ENCODE measurements around the gene CAMK4. TPM values are rescaled to one million over a fixed set of nuclear protein-coding genes. Genes with fewer than 3 reads are reported as not detected.

The CAMK4 gene
- total RNA-seq, 8 experiments from 2014 or later: 0.24 to 12.1 (median 8.7) TPM

DNA sequence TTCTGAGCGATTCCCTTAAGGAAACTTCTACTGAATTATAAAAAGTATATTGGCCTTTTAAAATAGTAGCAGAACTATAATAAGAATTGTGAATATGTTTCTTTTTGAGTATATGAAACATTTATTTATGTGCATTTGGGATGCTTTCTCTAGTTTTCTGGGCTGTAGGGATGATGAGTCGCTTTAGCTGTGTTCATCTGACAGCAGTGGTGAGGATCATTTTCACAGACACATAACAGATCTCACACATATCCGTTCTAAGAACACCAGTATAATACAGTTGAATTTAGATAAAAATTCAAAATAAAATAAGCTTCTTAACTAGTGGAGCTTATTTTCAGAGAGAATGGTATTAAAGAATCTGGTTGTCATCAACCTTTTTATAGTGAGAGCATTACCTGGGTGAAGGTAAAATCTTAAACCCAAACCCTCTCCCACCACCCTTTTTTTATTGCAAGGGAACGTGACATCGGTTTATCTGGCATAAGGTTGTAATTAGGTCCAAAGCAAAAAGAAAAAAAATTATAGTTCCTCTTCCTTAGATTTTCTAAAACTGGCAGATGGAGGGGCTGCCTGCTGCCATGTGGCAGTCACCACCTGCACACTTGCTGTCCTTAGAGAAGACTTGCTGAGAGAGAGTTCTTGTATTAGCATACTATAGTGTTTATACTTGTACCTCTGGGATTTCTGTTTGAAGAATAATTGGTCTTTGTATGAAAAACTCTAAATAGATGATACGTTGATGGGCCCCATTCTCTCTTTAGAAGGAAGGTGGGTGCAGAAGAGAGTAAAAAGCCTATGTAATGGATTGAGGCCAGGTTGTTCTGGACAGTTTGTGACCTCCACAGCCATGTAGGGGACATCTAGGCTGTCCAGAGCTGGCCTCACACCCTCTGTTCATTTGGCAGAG is 86.8 kb downstream of the CAMK4 start:
- in situ Hi-C loops (cut with MboI; ENCODE audit: low pct_unique_long_range_greater_than_20kb in 2 of 9, low sequenced_read_pairs in 9 of 9, unreplicated experiment in 9 of 9): no loop called here
- 11 to 93% (median 80%) methylated on average over 1 to 6 of the region's 6 CpGs; no CpG with 5 or more reads in 1 of the 10 experiments for WGBS, 10 experiments
- no peaks in the 10 kb centered on the region for H3K4me1 ChIP-seq (replicated peaks in 1 of 2)
- no peak for ATAC-seq (replicated peaks in 6 of 8)
- H3K4me3 ChIP-seq: no peak overlapping the region
- no peak overlapping the region for H3K27ac ChIP-seq

DNA sequence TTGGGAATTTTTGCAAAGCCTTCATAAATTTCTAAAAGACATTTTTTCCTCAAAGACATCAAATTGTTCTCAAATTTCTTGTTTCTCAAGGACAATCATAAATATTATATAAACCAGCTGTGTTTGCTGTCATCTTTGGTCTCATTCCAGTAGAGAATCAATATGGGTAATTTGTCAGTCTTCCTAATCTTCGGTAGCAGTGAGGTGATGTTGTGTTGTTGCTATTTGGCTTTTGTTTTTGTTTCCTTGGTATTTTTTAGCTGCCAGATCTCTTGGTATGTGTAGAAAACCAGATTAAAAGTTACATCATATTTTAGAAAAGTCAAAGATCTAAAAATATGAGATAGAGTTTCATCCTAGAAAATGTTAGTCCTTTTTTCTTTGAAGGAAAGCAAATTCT is 87.5 kb downstream of the CAMK4 start:
- H3K4me3 ChIP-seq: no peak overlapping the region
- in situ Hi-C loops (cut with MboI; ENCODE audit: low pct_unique_long_range_greater_than_20kb in 2 of 9, low sequenced_read_pairs in 9 of 9, unreplicated experiment in 9 of 9): no loop called here
- 0 to 100% (median 100%) methylated on average over 1 of the region's 1 CpG; no CpG with 5 or more reads in 3 of the 10 experiments for WGBS, 10 experiments
- no peak for ATAC-seq (replicated peaks in 6 of 8)
- H3K4me1 ChIP-seq (replicated peaks in 1 of 2): no peaks in the 10 kb centered on the region
- no peak overlapping the region for H3K27ac ChIP-seq

DNA sequence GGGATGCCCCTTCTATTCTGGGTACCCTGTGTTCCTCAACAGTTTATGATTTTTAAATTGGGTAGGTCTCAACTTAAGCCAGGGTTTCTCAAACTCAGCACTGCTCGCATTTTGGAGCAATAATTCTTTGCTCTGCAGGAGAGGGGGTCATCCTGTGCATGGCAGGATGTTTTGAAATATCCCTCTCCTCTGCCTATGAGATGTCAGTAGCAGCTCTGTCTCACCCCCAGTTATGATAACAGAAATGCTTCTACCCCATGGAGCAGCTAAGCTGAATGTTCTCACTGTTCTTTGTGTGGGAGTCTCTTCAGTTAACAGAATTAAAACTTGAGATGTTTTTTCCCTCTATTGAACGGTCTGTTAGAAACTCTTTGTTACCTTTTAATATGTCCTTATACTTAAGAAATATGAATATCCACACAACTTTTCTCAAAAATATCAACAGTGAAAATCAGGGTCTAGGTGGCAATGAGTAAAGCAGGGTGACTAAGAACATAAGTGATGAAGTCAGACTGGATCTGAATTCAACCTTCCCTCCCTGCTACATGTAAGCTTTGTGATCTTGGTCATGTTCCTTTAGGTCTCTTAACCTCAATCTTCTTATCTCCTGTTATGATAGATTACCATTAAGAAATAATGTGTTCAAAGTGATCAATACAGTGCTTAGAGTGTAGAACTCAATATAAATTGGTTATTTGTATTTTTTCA is 89.0 kb downstream of the CAMK4 start:
- Histone ChIP-seq H3K4me1 (replicated peaks in 1 of 2) (no peaks in the 10 kb centered on the region), H3K4me3 (no peak overlapping the region), H3K27ac (no peak overlapping the region)
- no peak for ATAC-seq (replicated peaks in 6 of 8)
- 0 to 94% (median 80%) methylated on average over 1 to 2 of the region's 2 CpGs; no CpG with 5 or more reads in 1 of the 10 experiments for WGBS, 10 experiments
- in situ Hi-C loops (cut with MboI; ENCODE audit: low pct_unique_long_range_greater_than_20kb in 2 of 9, low sequenced_read_pairs in 9 of 9, unreplicated experiment in 9 of 9): no loop called here

DNA sequence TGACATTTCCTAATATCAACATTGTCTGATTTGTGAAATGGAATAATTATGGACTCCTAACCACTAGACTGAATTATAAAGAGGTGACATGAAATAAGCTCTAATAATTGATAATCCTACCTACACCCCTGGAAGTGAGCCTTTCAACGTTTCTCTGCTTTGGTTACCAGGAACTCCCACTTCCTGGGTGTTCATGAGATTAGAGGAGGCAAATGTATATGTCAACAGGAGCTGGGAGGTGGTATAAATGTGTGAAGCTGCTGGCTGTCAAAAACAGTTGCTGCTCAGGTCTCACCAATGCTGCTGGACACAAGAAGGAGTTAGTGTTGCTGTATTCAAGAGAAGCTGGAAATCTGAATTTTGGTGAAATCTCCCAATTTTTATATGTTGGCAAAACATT is 96.8 kb downstream of the CAMK4 start:
- Histone ChIP-seq H3K4me3 (no peak overlapping the region), H3K4me1 (replicated peaks in 1 of 2) (no peaks in the 10 kb centered on the region), H3K27ac (no peak overlapping the region)
- ATAC-seq (replicated peaks in 6 of 8): no peak
- WGBS, 10 experiments: 0 to 80% (median 40%) methylated on average over 1 of the region's 1 CpG; no CpG with 5 or more reads in 3 of the 10 experiments
- in situ Hi-C loops (cut with MboI; ENCODE audit: low pct_unique_long_range_greater_than_20kb in 2 of 9, low sequenced_read_pairs in 9 of 9, unreplicated experiment in 9 of 9): no loop called here

DNA sequence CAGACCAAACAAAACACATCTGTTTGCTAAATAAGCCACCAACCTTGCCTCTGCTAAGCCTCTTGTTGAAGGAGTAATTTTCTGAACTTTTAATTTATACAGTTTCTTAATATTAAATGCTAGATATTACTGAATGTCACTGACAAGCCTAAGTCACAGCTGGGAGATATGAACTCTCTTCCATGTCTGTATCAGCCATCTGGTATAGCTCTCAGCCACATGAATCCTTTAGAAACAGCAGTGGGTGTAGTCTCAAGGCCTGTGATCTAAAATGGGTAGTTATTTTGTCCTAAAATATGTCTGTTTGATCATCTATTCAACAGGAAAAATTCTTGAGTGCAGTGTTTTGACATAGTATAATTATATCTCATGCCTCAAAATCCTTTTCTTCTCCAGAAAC is 97.2 kb downstream of the CAMK4 start:
- ATAC-seq (replicated peaks in 6 of 8): no peak
- in situ Hi-C loops (cut with MboI; ENCODE audit: low pct_unique_long_range_greater_than_20kb in 2 of 9, low sequenced_read_pairs in 9 of 9, unreplicated experiment in 9 of 9): no loop called here
- Histone ChIP-seq H3K4me1 (replicated peaks in 1 of 2) (no peaks in the 10 kb centered on the region), H3K27ac (no peak overlapping the region), H3K4me3 (no peak overlapping the region)

DNA sequence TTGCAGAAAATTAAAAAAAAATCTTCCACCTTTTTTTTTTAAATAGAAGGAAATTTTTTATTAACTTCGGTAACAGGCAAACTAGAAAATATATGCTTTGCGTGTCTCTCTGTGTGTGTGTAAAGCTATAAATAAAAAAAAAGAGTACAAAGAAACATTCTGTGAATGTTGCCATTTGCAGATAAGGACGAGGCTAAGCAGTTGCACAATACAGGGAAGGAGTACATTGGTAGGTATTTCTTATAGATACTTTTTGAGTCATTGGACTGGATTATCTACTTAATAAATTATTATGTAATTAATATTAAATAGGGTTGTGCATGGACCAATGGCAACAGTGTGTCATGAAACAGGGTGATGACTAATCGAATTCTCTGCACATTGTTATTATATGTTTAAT is 102.4 kb downstream of the CAMK4 start:
- in situ Hi-C loops (cut with MboI; ENCODE audit: low pct_unique_long_range_greater_than_20kb in 2 of 9, low sequenced_read_pairs in 9 of 9, unreplicated experiment in 9 of 9): no loop called here
- H3K4me3 ChIP-seq: no peak overlapping the region
- ATAC-seq (replicated peaks in 6 of 8): no peak
- no peak overlapping the region for H3K27ac ChIP-seq
- 21 to 93% (median 71%) methylated on average over 1 to 4 of the region's 4 CpGs; no CpG with 5 or more reads in 1 of the 10 experiments for WGBS, 10 experiments
- no peaks in the 10 kb centered on the region for H3K4me1 ChIP-seq (replicated peaks in 1 of 2)

DNA sequence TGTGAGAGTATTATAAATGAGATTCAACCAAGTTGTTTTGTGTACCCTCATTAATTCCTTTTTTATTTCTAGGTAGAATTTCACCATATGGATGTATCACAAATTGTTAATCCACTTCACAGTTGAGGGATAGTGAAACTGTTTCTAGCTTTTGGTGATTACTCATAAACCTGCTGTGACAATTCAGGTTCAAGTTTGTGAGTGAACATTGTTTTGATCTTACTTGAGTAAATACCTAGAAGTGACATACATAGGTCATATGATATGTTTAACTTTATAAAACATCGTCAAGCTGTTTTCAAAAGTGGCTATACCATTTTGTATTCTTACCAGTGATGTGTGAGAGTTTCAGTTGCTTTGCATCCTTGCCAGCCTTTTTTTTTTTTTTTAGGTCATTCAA is 112.9 kb downstream of the CAMK4 start:
- in situ Hi-C loops (cut with MboI; ENCODE audit: low pct_unique_long_range_greater_than_20kb in 2 of 9, low sequenced_read_pairs in 9 of 9, unreplicated experiment in 9 of 9): no loop called here
- 0 to 100% (median 100%) methylated on average over 1 of the region's 1 CpG; no CpG with 5 or more reads in 3 of the 10 experiments for WGBS, 10 experiments

DNA sequence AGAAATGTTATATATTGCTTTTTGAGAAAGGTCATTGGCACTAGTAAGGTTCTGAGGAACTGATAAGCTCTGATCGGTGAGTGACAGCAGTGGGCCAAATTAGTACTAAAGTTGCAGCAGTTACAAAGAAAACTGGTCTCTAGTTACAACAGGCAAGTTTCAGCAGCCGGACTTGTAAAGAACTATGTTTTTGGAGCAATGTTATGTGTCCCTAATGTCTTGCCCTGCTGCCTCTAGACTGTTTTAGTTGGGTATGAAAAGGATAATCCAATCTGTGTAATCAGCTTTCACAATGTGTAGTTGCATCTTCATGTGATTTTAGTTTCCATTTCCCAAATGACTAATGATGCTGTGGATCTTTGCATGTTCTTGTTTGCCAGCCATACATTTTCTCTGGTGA is 113.5 kb downstream of the CAMK4 start:
- no peak for ATAC-seq (replicated peaks in 6 of 8)
- H3K4me1 ChIP-seq (replicated peaks in 1 of 2): no peaks in the 10 kb centered on the region
- in situ Hi-C loops (cut with MboI; ENCODE audit: low pct_unique_long_range_greater_than_20kb in 2 of 9, low sequenced_read_pairs in 9 of 9, unreplicated experiment in 9 of 9): no loop called here
- no peak overlapping the region for H3K4me3 ChIP-seq
- 0 to 100% (median 50%) methylated on average over 1 to 2 of the region's 2 CpGs; no CpG with 5 or more reads in 1 of the 10 experiments for WGBS, 10 experiments
- no peak overlapping the region for H3K27ac ChIP-seq

More for the DNA sequence above, 112.9 kb downstream of the CAMK4 start:
- Histone ChIP-seq H3K27ac (no peak overlapping the region), H3K4me3 (no peak overlapping the region), H3K4me1 (replicated peaks in 1 of 2) (no peaks in the 10 kb centered on the region)
- ATAC-seq (replicated peaks in 6 of 8): no peak

DNA sequence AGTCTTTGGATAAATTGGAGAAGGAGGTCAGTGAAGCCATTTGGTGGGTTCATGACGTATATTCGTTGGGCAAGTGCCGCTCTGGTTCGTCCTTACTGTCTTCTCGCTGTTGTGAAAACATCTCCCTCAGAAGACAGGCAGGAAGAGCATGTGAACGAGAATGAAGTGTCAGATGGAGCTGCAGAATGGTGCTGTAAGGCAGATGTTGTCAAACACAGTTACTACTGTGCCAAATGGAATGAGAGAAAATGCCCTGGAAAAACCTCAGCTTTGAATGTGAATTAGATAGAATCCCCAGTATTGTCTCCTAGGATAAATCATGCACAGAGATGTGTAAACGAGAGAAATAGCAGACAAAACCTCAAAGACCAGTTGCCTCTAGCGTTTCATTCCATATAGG is 121.5 kb downstream of the CAMK4 start:
- ATAC-seq (replicated peaks in 6 of 8): peak in 1 of 8 experiments; percentile 51

DNA sequence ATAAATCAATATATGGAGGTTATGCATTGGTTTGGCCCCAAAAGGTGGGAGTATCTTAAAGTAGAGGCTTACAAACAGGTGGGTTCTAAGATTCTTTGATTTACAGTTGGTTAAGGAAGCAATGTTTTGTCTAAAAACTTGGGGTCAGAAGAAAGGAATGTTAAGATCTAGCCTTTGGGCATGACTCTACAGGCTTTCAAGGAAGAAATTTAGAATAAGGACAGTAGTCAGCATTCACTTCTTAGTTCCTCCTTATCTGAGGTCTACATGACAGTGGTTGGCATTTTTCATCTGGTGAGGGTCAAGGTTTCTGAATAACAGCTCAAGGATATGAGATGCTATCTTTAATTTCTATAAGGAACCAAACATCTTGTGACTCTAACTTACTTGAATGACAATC is 122.8 kb downstream of the CAMK4 start:
- in situ Hi-C loops (cut with MboI; ENCODE audit: low pct_unique_long_range_greater_than_20kb in 2 of 9, low sequenced_read_pairs in 9 of 9, unreplicated experiment in 9 of 9): no loop called here
- Histone ChIP-seq H3K4me1 (replicated peaks in 1 of 2) (no peaks in the 10 kb centered on the region), H3K27ac (no peak overlapping the region), H3K4me3 (no peak overlapping the region)
- ATAC-seq (replicated peaks in 6 of 8): no peak

More for the DNA sequence above, 121.5 kb downstream of the CAMK4 start:
- Histone ChIP-seq H3K4me3 (no peak overlapping the region), H3K4me1 (replicated peaks in 1 of 2) (no peaks in the 10 kb centered on the region), H3K27ac (no peak overlapping the region)
- in situ Hi-C loops (cut with MboI; ENCODE audit: low pct_unique_long_range_greater_than_20kb in 2 of 9, low sequenced_read_pairs in 9 of 9, unreplicated experiment in 9 of 9): no loop called here
- 0 to 82% (median 68%) methylated on average over 1 to 8 of the region's 8 CpGs; no CpG with 5 or more reads in 1 of the 10 experiments for WGBS, 10 experiments

DNA sequence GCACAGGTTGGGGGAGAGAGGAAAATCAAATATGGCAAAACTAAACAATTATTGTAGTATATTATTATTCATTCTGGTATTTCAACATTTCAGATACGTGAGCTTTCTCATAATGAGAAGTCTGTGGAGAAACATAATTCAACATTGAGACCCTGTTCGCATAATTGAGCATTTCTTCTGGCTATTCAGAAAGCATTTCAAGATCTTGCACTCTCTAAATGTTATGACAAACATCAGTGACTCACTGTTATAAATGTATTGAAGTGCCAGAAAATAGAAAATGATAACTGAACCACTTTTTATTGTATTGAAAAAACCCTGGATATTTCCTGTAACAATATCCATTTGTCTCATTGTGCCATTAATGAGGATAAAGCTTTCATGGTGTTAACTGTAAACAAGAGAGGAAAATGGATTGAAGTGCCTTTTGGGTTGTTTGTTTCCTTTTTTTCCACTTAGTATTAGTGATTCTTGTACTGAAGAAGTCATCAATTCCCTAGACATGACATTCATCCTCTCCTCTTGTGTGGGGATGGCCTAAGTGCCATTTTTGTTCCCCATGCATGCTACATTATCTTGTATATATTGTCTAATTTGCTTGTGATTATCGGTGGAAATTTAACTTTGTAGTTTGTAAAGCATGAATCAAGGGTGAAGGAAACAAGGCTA is 124.6 kb downstream of the CAMK4 start:
- Histone ChIP-seq H3K4me3 (no peak overlapping the region), H3K4me1 (replicated peaks in 1 of 2) (no peaks in the 10 kb centered on the region), H3K27ac (no peak overlapping the region)
- in situ Hi-C loops (cut with MboI; ENCODE audit: low pct_unique_long_range_greater_than_20kb in 2 of 9, low sequenced_read_pairs in 9 of 9, unreplicated experiment in 9 of 9): no loop called here
- ATAC-seq (replicated peaks in 6 of 8): peak in 5 of 8 experiments; percentile 47 to 87 (median 72)
- 21 to 91% (median 80%) methylated on average over 1 to 3 of the region's 3 CpGs for WGBS, 10 experiments

DNA sequence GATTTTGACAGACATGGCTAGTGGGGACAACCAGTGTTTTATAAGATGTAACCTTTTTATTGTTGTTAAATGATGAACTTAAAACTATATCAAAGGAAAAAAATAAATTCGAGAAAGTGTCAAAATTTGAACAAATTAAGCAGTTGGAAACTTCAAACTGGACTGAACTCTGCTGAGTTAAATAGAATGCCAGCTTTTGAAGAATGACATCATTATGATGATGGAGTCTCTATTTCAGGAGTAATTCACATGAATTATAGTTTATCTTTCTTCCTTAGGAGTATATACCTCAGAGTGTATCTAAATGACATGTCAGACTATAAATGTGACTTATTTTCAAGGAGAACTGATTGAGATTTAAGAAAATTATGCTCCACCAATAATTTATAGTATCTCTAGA is 125.2 kb downstream of the CAMK4 start:
- in situ Hi-C loops (cut with MboI; ENCODE audit: low pct_unique_long_range_greater_than_20kb in 2 of 9, low sequenced_read_pairs in 9 of 9, unreplicated experiment in 9 of 9): no loop called here
- Histone ChIP-seq H3K27ac (no peak overlapping the region), H3K4me1 (replicated peaks in 1 of 2) (no peaks in the 10 kb centered on the region), H3K4me3 (no peak overlapping the region)
- ATAC-seq (replicated peaks in 6 of 8): no peak
- 0 to 83% (median 38%) methylated on average over 1 of the region's 1 CpG; no CpG with 5 or more reads in 2 of the 10 experiments for WGBS, 10 experiments

DNA sequence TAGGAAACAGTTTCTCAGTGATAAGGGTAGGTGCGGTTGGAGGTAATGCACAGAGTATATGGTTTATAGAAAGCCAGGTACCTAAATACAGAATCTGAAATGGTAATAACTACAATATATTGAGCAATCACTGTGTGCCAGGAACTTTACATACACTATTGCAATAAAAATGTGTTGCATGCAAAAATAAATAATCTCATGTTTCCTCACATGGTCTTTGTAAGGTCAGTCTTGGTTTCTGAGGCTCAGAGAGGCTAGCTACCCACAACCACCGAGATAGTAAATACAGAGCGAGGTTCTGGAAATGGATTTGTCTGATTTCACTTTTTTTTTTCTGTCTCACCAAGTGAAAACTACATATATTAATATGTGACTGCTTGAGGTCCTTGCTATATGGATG is 128.9 kb downstream of the CAMK4 start:
- Histone ChIP-seq H3K27ac (no peak overlapping the region), H3K4me1 (replicated peaks in 1 of 2) (no peaks in the 10 kb centered on the region), H3K4me3 (no peak overlapping the region)
- no peak for ATAC-seq (replicated peaks in 6 of 8)
- in situ Hi-C loops (cut with MboI; ENCODE audit: low pct_unique_long_range_greater_than_20kb in 2 of 9, low sequenced_read_pairs in 9 of 9, unreplicated experiment in 9 of 9): no loop called here
- WGBS, 10 experiments: 11 to 100% (median 56%) methylated on average over 1 to 3 of the region's 3 CpGs; no CpG with 5 or more reads in 1 of the 10 experiments

All from motor neuron (in vitro differentiated cells).